NCI-H748 treated with DMSO at 0.1 percent for 48 hours (cell line): ENCODE results near the gene ENTREP1.
"Not testable (repeated sequence)": the region's sequence is repeated elsewhere in the genome, so short reads cannot be mapped to it uniquely, and the experiment has no call there.

ENCODE experiments used
- DNase-seq: peaks from one replicate; lab custom pipeline; 2025; lab: John Stamatoyannopoulos, UW

Gene ENTREP1

GRCh38 chr9:69324549-69325401, at the start of gene ENTREP1:
Gene ENTREP1, plus strand, starts transcription at chr9:69325215. Its CDS starts 95 bp downstream, at chr9:69325310.
- DNase-seq: peak; percentile 50

- no peak for DNase-seq
Observed at GRCh38 chr9:69276775-69277174, 48.2 kb upstream of the ENTREP1 start.

GRCh38 chr9:69279084-69279731, 45.8 kb upstream of the ENTREP1 start:
- DNase-seq: no peak

- DNase-seq: no peak
Observed at GRCh38 chr9:69279733-69280132, 45.3 kb upstream of the ENTREP1 start.

- DNase-seq: no peak
Observed at GRCh38 chr9:69283003-69283402, 42.0 kb upstream of the ENTREP1 start.

GRCh38 chr9:69292078-69292477, 32.9 kb upstream of the ENTREP1 start:
- DNase-seq: no peak

GRCh38 chr9:69293156-69293555, 31.9 kb upstream of the ENTREP1 start:
- no peak for DNase-seq

GRCh38 chr9:69295872-69296552, 29.0 kb upstream of the ENTREP1 start:
- no peak for DNase-seq

GRCh38 chr9:69297300-69297980, 27.6 kb upstream of the ENTREP1 start:
- no peak for DNase-seq

- DNase-seq: no peak
Observed at GRCh38 chr9:69299315-69299714, 25.7 kb upstream of the ENTREP1 start.

- DNase-seq: no peak
Observed at GRCh38 chr9:69299826-69300225, 25.2 kb upstream of the ENTREP1 start.

- no peak for DNase-seq
Observed at GRCh38 chr9:69303331-69303730, 21.7 kb upstream of the ENTREP1 start.

GRCh38 chr9:69306895-69307445, 18.0 kb upstream of the ENTREP1 start:
- DNase-seq: not testable (repeated sequence)

- no peak for DNase-seq
Observed at GRCh38 chr9:69307446-69308205, 17.4 kb upstream of the ENTREP1 start.

GRCh38 chr9:69308206-69308931, 16.6 kb upstream of the ENTREP1 start:
- no peak for DNase-seq

- DNase-seq: no peak
Observed at GRCh38 chr9:69313175-69313574, 11.8 kb upstream of the ENTREP1 start.

GRCh38 chr9:69314547-69314946, 10.5 kb upstream of the ENTREP1 start:
- no peak for DNase-seq

- no peak for DNase-seq
Observed at GRCh38 chr9:69317081-69317480, 7.9 kb upstream of the ENTREP1 start.

- DNase-seq: no peak
Observed at GRCh38 chr9:69317894-69318293, 7.1 kb upstream of the ENTREP1 start.

GRCh38 chr9:69319324-69320025, 5.5 kb upstream of the ENTREP1 start:
- DNase-seq: no peak
